GM21737 (cell line): ENCODE measurements around the gene MAD1L1.

Experiments
- ATAC-seq: cut with Tn5 transposase; IDR thresholded peaks from one replicate; pipeline ENCODE4 v1.9.1; 2021; ENCODE audit warnings: mild to moderate bottlenecking, moderate library complexity; ENCODE audit not compliant: unreplicated experiment

The MAD1L1 gene

DNA sequence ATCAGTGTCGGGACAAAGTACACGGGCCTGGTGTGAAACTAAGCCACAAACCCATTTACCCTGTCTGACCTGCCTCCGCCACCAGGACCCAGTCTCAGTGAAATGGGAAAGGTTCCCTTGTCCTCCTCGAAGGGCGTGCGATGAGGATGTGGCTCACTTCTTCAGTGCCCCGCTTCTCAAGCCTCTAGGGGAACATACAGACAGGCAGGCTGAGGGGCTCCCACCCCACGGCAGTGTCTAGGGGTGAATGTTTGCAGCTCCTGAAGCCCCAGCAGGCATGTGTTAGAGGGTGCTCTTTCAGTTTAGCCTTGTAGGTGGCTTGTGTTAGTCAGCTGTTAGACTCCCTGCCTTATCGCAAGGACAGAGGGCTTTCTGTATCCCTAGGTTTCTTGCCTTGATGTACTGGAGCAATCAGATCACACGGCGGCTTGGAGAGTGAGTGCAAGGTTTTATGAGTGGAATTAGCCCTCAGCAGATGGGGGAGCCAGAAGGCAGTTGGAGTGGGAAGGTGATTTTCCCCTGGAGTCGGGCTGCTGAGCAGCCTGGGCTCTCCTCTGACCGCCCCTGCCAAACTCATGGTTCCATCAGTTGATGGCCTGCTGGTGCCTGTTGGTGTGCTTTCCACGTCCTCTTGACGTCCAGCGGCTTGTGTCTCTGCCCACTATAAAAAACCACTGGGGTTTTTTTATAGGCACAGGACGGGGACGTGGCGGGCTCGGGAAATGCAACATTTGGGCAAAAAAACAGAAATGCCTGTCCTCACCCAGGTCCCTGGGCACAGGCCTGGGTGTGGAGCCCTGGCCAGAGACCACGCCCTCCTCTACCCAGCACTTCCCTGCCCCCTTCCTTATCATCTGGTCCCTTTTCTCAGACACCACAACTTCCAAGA, 10.0 kb upstream of the MAD1L1 start:
- no peak for ATAC-seq

DNA sequence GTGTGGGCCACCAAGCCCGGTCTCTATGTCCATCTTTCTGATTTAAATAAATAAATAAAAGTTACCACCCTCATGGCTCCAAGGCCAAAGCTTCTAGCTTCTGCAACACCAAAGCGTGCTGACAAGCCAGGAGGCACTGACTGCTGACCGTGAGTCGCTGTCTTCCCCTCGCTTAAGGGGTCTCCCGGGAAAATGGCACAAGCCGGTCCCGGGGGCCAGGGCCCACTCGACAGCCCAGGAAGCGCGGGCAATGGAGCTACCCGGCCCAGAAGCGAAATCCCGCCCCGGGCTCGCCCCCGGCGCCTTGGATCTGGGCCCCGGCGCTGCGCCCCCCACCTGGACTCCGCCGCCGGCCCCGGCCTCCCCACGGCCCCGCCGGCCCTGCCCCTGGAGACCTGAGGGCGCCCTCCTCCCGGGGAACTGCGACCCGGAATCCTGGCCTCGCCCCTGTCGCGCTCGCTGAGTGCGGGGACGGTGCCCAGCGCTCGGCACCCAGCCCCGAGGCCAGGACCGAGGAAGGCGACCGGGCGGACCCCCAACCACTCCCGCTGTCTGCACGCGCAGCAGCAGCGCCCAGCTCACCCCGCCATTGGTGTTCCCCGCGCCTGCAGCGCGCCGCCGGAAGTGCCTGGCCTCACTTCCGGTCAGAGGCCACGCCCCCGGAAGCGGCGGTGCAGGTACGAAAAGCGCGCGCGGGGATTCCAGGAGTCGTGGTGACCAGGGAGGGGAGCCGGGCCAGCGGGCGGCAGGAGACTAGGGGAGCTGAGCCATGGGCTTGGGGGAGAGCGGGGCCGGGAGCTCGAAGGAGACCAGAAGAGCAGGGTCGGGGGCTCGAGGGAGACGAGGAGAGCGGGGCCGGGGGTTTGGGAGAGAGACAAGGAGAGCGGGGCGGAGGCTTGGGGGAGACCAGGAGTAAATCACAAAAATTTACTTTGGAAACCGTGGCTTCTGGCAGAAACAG, 9.1 kb upstream of the MAD1L1 start, which contains the start of the genes MRM2 and NUDT1:
Gene MRM2 (minus strand): TSS at position 626 of the 961 bp plus-strand sequence. CDS start 36 bp downstream, at position 590.
Gene NUDT1 (plus strand): TSS at position 647 of the 961 bp plus-strand sequence. CDS start 2,349 bp downstream, outside the sequence.
- peak; percentile 55 for ATAC-seq

DNA sequence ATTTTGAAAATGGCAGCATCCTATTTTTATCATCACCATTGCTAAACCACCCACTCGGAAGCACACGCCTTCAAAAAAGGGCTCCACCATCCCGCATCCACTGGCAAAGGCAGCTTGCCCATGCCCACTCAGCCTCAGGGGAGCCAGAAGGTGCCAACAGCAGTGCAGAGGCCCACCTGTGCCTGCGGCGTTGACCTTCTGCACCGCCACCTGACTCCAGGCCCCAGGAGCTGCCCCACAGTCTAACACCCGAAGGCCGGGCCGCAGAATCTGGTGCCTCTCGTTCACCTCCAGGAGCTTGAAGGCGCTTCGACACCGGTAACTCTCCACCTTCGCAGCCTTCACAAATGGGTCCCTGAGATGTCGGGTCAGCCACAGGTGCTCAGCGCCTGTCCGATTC, 6.5 kb upstream of the MAD1L1 start:
- no peak for ATAC-seq

DNA sequence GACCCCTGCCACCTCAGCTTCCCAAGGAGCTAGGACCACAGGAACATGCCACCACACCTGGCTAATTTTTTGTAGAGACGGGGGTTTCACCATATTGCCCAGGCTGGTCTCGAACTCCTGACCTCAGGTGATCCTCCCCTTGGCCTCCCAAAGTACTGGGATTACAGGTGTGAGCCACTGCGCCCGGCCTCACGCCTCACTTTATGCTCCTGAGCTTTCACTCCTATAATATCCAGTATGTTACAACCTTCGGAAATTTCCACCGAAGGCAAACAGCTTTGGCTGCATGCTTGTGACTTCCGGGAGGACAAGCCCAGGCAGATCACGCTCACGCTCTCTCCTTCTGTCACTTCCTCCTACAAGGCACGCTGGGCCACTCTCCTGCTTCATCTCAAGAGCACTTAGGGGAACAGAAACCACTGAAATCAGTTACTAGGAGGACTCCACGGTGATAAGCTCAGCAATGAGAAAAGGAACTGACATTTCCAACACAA, 4.4 kb upstream of the MAD1L1 start:
- ATAC-seq, result peak; percentile 59

DNA sequence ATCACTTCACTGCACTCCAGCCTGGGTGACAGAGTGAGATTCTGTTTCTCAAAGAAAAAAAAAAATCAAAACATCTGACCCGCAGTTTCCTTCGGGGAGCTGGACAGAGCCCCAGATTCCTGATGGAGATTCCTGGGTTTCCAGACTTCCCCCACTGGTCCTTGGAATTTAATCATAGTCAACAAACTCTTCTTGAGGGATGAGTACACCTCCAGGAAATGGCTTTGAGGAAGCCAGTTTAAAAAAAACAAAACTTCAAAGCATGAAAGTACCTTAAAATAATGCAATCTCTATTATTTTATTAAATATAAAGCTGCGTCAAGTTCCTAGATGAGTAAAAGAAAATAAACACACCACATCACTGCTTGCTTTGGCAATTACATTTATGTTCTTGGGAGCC, 1.2 kb upstream of the MAD1L1 start:
- ATAC-seq, result no peak

DNA sequence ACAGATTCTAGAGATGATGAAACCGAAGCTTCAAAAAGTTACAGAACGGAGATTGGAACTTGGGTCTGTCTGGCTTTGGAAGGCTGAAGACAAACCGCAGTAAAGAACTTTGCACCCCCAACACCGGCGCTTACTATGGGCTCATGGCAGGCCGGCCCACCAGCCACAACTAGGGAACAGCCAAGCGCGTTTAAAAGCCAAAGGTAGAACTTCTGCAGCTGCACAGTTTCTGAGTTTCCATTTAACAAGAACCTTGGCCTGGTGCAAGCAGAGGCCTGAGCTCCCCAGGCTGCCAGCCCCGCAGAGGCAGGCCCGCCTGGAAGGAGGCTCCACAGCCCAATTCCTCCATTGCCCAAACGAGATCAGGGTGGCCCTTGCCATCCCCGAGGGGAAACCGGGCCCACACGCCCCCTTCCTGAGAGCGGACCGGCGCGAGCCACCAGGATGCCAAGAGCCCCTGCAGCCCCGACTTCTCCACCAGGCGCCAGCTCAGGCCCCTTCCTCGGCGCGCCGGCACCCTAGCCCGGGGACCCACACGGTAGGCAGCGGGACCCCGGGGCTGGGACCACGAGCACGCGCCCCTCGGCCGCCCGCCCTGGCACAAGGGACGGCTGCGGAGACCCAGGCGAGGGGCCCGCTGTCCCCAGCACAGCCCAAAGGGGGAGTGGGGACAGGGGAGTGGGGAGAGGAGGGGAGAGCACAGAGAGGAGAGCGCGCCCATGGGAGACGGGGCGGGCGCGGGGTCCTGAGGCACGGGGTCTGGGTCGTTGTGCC, 566 bp downstream of the MAD1L1 start:
- ATAC-seq, result peak; percentile 37

DNA sequence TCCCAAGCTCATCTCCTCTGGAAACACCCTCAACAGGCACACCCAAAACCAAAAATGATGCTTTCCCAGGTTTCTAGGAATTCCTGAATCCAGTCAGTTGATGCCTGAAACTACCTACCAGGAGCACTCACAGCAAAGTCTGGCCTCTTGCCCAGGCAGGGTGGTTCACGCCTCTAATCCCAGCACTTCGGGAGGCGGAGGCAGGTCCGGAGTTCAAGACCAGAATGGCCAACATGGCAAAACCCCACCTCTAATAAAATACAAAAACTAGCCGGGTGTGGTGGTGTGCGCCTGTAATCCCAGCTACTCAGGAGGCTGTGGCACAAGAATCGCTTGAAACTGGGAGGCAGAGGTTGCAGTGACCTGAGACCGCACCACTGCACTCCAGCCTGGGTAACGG, 1.9 kb downstream of the MAD1L1 start:
- ATAC-seq, result no peak

DNA sequence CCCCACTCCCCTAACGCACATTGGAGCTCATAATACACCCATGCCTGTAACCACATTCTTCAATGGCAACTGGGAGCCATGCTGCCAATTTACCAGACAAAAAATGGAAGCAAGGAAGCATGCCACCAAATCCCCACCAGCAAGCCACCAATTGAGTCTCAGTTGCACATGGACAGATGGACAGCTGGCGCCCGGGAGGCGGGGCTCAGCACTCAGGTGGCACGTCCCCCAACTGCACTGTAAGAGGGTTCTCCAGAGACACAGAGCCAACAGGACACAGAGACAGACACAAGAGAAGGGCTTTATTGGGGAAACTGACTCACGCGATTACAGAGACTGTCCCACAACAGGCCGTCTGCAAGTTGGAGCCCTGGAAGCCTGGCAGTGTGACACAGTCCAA, 2.5 kb downstream of the MAD1L1 start:
- ATAC-seq, result no peak

DNA sequence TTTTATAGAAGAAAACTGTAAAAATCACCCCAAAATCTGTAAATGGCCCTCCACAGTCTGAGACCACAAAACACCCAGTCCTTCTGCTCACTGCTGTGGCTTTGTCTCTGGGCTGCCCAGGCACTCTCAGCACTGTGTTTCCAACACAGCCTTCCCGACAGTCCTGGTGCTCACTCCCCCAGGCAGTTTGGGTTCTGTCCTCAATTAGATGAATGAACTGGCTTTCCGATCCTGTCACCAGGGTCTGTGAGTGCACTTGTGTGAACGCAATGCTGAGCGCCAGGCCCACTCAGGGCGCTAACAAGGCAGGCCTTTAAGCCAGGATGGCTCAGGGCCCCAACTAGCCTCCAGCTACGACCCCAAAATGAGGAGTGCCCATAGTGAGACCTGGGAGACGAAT, 3.3 kb downstream of the MAD1L1 start:
- ATAC-seq, result no peak

DNA sequence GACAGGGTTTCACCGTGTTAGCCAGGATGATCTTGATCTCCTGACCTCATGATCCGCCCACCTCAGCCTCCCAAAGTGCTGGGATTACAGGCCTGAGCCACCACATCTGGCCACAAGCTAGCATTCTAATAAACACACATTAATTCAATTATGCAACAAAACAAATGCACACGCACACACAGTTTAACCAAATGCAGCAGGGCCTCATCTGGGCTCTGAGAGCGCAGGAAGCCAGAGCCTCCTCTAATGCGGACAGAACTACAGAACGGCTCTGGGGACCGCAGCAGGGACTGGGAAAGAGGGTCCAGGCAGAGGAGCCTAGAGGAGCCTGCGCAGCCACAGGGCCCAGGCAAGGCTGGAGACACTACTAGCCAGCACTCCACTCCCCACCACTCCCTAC, 3.8 kb downstream of the MAD1L1 start:
- ATAC-seq, result no peak

DNA sequence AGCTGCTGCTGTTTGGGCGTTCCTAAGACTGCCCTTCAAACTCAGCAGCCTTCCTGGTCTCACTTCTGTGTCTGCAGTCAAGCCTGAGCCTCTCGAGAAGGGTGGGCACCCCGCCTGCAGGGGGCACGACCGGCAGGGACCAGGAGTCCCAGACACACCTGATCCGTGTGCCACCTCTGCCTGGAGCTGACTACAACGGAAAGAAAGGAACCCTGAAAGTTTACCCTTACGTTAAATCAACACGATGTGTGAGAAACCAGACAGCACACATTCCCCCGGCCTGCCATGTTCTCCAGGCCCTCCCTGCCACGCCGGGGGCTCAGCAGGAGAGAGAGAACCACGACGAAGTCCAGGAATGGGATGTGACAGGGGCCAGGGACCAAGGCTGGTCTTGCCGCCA, 5.0 kb downstream of the MAD1L1 start:
- no peak for ATAC-seq

DNA sequence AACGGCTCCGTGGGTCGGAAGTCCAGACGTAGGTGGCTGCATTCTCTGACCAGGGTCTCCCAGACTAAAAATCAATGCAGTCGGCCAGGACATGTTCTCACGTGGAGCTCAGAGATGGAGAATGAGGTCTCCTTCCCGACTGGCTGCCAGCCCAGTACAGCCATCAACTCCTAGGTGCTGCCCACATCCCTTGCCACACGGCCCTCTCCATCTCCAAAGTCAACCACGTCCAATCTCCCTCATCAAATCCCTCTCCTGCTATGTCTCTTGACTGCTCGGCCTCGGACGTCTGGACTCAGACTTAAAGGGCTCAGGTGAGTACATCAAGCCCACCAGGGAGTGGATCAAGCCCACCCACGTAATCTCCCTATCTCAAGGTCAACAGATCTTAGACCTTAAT, 6.9 kb downstream of the MAD1L1 start:
- no peak for ATAC-seq

DNA sequence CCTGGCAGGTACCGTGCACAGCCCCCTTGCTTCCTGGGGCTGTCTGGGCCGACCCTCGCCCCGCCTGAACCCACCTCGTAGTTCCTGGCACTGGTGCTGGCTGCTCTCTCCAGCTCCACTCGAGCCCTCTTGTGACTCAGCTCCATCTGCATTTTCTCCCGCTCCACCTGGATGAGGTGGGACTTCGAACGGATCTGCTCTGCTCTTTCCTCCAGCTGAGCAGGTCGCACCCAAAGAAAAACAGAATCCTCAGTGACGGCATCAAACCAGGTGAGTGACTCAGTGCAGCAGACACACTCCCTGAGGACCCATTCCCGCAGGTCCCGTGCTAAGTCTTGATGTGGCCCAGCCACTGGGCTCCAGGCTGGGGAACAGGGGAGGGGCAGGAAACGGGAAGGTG, 7.4 kb downstream of the MAD1L1 start:
- ATAC-seq, result no peak

DNA sequence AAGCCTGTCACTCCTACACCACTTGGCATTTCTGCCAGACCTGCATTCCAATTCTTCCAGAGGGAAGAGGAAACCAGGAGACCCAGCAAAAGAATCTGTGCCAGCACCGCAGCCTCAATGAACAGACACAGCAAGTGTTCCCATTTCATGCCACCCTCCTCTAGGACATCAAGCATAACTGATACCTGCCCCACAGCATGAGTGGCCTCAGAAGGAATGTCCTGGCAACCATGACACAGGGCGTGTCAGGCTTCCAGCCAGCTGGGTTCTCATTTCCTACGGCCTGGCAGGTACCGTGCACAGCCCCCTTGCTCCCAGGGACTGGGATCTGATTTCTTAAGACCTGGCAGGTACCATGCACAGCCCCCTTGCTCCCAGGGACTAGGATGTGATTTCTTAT, 7.8 kb downstream of the MAD1L1 start:
- ATAC-seq, result no peak

DNA sequence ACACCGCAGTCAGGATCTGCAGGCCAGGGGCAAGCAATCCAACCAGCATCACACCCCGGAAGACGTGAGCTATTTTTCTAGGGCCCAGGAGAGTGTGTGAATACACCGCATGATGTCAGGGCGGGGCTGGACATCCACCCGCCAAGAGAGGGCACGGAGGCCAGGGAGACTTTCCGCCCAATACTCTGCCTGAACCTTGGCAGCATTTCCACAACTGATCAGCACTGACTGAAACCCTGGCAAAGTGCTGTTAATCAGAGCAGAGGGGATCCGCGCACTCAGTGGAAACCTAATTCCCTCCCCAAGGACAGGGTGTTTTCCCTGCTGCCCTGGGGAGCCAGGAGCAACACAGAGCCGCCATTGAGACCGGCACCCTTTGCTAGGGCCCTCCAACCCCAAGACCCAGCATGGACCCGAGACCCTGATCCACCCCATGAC, 8.2 kb downstream of the MAD1L1 start:
- no peak for ATAC-seq

DNA sequence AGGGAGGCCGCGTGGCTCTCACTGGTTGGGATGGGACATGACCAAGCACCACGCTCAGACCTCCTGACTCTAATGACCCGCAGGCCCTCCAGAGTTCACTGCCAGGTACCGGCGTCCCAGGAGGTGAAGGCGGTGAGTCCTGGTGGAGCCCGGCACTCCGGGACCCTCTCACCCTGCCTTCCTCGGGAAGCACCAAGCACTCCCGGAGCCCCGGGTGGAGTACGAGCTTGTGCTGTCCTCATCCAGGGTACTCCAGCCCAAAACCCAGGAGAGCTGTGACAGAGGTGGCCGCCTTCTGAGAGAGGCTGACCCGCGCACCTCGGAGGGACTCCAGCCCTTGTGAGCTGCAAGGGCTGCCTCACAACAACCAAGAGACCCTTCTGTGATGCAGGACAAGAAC, 9.4 kb downstream of the MAD1L1 start:
- ATAC-seq, result no peak

DNA sequence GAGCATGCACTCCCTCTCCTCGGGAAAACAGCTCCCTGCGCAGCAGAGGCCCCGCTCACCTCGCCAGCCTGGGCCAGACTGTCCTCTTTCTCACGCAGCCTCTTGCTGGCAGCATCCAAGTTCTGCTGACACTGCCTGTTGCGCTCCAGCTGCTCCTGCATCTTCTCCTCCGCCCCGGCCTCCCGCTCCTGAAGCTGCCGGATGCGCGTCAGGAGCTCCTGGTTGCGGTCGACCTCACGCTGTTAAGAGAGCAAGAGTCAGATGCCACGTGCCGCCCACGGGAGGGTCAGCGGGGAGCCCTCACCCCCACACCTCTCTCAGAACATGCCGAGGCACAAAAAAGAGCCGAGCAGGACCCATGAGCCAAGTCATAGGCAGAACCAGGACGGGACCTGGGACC, 10.2 kb downstream of the MAD1L1 start:
- no peak for ATAC-seq

DNA sequence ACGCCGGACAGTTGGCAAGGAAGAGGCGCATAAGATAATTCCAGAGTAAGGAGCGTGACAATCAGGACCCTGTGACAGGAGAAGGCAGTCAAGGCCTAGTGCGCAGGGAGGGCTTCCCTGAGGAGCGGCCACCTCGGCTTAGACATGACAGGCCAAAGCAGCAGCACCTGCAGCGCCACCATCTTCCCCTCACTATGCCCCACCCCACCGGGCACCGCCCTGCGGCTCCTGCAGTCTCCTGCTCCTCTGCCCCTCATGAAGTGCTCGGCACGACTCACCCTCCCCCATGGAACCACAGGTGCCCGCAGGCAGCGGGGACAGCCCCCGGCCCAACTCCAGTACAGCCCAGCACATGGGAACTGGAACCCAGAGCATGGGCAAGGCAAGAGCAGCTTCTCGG, 11.8 kb downstream of the MAD1L1 start:
- no peak for ATAC-seq

DNA sequence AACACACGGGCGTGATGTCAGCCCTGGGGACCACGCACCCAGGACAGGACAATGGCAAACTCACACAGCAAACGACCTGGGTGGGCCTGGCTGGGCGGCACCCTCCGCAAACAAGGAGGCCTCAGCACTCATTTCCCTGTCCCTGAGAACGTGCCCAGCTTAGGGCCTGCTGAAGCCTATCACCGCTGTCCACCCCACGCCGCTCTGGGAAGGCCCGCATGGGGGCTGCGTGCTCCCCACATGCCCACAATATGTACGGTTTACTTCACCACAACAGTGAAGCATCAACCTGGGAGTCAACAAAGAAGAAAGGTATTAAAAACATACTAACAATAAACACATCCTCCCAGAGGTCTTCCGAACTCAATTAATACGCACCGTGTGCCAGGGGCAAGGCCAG, 12.2 kb downstream of the MAD1L1 start:
- no peak for ATAC-seq

DNA sequence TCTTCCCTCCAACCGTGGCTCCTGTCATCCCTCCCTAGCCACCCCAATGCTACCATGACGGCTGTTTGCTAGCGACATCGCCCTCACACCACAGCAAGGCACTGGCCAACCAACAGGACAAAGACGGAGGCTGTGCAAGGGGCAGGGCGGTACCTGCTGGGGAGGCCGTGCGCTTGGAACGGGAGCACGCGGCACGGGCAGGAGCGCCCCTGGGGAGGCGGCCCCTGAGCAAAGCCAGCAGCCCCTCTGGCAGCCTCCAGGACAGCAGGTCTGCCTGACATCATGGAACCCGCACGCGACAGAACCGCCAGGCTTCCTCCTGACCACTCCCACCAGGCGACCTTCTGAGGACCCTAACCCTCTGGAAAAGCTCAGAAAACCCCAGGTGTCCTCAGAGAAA, 12.7 kb downstream of the MAD1L1 start:
- ATAC-seq, result no peak

DNA sequence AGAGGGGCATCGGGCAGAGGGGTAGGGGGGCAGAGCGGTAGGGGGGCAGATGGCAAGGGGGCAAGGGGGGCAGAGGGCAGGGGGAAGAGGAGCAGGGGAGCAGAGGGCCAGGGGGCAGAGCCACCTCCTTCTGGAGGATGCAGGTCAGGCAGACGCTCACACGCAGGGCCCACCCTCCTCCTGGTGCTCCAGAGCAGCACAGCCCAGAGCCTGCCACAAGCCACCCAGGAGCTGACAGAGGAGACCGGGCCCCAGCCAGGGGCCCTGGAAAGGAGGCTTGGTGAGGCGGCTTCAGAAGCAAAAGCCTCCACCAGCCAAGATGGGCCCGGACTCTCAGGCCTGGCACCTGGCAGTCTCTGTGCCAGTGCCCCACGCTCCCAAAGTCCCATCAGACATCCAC, 13.1 kb downstream of the MAD1L1 start:
- ATAC-seq, result no peak
